DMS 273 treated with DMSO at 0.1 percent for 48 hours (cell line): ENCODE measurements around the gene ETS1.

Source experiments
- DNase-seq: peaks from one replicate; lab custom pipeline; 2025; lab: John Stamatoyannopoulos, UW

The ETS1 gene

DNA sequence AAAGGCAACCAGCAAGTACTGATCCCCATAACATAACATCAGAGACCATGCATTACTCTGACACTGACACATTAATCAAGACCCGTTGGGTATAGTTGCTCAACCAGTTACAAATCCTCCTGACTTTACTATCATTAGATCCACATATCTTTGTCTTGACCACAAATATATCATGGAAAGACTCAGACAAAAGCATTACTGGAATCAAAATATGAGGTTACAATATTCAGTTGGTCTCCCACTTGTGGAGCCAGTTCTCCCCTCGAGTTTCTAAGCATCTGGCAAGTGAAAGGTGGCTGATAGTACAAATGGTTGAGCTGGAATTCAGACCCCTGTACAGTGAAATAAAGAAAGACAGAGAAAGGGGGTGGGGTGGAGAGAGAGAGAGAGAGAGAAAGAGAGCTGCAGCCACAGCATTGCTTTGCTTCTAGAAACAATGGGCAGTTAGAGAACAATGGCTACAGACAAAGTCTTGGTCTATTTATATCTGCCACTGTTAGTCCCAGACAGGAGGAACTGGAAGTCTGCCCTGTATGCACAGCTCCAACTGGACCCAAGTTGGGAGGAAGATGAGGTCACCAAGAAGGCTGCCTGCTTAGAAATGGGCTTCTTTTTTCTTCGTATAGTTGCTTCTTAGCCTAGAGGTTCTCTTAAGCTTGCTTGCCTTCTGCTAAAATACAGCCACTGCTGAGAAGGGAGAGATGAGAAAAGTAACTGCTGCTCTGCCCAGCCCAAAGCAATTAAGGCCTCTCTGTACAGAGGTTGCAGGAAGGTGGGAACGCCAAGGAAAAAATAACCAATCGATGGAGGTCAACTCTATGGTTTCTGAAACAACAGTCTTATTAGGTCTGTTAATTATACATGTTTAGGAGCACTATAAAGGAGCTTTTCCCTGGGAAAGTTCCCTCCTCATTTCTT is 85.5 kb downstream of the ETS1 start:
- DNase-seq = no peak

DNA sequence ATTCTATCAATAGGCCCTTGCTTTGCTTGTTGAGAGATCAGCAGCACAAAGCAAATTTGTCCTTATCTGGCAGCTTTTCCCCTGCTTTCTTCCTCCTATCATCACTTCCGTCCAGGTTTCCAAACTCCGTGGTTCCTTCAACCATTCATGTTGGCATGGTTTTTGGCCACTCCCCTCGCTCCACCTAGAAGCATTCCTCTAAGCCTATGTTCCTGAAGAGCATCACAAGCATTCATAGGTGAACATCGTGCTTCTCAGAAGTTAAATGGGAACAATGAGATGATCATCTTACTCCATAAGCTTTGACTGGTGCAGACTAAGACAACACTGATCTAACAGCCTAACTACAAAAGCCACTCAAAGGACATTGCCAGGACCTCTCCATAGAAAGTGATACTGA is 86.3 kb downstream of the ETS1 start:
- DNase-seq = no peak

DNA sequence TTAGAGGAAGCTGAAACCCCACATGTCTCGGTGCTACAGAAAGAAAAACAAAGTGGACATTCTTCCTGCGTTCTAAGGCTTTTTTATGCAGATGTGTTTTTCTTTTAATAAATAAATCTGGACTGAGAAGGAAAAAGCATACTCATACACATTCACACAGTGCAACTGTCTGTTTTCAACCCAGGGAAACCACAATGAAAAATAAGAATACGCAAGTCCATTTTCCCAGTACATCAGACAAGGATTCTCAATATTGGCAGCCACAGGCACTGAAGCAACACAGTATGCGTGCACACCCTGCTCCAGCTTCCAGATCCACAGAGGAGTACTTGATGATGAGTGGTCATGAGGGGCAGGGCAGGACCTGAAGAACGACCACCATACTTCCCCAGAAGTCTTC is 86.9 kb downstream of the ETS1 start:
- no peak for DNase-seq

DNA sequence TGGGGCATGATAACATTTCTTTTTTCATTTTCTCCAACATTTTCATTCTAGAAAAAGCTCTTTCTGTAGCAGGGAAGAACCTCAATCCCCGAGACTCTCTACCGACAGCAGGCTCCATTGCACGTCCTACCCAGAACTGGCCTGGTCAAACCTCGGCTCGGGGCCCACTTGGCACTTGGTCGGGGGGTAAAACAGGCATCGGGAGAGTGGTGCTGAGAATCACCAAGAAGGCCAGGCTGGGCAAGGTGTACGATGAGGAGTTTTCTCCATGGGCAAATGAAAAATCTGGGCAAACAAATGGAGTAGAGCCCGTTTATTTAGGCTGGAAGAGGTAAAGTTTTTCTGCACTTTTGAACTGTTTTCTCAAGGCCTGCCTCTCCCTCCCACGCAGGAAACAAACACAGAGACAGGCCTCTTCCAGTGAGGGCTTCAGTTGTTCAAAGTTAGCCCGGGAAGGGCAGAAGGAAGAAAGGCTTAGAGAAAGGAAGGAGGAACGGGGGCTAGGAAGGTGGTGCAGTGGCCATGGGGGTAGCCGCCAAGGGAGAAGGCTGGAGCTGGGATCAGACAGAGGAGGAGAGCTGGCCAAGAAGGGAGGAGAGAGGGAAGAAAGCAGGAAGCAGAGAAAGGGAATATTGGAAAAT is 87.6 kb downstream of the ETS1 start:
- DNase-seq = no peak

DNA sequence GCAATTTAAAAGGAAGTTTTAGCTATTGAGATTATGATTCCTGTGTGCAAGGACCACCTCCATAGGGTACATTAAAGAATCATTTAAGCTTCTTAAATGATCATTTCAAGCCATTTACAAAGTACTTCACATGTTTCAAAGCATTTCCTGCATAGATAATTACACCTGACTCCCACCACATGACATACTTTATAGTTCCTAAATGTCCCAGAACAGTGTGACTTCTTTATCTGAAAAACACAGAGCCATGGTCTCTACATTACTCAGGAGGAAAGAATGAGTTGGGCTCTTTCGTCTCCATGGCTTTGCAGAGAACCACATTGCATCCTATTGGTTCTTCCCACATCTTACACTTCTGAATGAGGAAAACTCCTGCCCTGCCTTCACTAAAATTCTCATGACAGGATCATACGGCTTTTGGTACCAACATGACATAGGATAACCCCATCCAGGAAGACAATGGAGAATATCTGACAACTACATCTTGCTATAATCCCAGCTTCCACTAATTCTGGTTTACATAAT is 88.6 kb downstream of the ETS1 start:
- no peak for DNase-seq

DNA sequence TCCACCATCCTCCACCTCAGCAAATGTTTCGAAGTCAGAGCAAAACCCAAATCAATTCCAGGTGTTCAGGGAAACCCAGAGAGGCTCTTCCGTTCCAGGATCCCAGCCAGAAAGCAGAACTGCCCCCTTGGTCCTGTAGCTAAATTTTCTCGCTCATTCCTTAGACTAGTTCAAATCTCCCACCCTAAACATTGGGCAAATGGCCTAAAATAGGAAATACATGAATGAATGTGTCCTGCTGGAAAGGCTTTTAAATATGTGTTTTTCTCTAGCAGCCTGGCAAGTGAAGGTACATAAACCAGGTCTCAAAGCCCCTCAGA is 89.6 kb downstream of the ETS1 start:
- no peak for DNase-seq

DNA sequence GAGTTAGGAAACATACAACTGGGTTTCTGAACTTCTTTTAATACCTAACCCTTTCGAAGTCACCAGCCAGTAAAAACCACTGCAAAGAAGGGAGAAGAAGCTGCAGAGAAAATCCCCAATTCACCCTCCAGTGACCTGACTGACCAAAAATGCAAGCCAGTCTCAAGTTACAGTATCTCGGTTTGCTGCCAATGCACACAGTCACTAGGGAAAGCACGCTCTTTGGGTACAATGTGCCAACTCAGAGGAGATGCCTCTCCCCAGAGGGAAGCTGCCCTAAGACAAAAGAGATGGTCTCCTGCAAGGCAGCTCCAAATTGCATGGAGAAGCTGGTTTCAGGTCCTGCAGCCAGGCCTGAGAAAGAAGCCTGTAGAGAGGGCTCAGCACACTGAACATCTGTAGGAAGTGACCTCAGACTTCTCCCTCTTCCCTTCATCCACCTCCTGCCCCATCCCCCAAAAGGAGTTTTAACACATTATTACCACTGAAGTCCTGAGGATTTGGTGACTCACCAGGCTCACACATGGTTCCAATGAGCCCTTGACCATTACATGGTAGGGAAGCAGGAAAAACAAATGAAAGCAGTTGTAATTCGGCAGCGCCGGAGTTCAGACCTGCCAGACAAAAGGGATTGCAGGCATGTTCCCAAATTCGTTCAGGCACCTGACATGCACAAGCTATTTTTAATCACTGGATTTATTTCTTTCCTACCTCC is 90.1 kb downstream of the ETS1 start:
- no peak for DNase-seq

DNA sequence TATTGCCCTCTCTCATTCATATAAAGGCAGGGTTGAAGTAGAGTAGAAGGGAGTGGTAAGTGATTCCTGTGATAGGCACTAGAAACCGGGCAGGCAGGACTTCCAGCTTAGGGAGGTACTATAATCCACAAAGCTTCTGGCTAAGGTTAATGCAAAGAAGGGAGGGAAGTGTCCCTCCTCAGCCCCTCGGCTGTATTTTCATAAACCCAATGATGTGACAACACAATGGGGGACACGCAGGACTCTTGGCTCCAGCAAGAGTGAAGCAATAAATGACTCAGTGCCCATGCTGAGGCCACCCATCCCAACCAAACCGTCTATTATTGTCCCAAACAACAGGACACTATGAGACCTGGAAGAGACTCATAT is 90.7 kb downstream of the ETS1 start:
- no peak for DNase-seq

DNA sequence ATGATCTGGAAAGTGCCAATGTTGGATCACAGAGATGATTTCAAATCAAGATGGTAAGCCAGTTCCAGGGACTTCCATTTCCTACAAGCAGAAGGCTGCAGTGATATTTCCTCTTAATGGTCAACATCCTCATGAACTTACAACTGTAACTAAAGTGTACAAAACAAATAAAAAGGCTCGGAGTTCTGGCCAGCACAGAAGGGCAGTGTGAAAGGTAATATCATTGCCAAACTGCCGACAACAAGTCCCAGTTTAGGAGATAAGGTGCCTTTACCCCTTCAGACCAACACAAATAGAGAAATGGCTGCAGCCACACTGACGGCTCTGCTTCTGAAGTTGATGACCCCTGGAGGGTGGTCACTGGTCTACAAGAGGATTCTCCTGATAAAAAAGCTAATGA is 91.1 kb downstream of the ETS1 start:
- no peak for DNase-seq

DNA sequence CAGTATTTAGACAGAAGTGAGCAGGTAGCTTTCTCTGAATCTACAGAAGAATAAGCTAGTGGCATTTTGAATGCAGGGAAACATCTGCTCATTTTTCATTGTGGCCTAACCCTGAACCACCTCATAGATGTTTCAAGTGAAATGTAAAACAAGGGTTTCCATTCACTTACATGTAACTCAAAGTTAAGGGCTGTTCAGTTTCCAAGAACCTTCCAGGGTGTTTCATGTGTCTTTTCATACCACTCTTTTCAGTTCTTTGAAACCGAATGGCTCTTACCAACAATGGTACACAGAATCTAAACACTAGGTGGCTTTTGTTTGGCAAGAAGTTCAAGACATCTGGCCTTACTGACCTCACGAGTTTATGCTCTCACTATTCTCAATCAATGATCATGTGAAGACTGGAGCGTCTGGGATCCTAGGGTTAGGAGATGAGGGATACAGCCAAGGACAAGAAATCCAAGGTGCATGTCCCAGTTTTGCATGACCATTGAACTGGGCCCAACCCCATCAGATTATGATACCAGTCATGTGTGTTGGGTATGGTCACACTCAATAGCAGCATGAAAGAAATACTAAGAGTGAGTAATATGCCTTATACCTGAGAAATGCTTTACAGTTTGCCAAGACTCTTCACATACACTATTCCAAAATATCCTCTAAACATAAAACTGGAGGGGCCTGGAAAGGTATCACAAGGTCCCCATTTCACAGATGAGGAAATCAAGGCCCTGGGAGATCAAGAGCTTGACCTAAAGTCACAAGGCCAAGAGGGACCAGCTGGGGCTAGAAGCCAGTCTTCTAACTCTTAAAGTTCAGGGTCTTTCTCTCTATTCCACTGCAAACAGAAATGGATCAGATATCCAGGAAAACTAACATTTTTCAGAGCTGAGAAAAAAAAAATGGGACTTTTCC is 92.7 kb downstream of the ETS1 start:
- no peak for DNase-seq

DNA sequence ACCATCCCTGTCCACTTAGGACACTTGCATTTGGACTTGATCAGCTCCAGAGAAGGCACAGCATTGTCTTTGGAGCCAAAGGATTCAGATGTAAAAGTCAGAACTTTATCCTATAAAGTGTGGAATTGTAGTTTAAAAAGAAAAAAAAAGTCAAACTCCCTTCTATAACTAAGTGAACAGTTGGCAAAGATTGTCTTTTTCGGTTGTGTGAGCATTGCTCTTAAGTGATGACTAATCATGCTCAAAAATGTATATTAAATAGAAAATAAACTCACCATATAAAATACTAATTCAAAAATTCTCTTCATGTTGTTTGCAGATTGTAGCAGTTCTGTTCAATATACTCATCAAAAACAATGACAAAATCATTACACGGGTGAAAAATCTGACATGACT is 93.8 kb downstream of the ETS1 start:
- DNase-seq = no peak

DNA sequence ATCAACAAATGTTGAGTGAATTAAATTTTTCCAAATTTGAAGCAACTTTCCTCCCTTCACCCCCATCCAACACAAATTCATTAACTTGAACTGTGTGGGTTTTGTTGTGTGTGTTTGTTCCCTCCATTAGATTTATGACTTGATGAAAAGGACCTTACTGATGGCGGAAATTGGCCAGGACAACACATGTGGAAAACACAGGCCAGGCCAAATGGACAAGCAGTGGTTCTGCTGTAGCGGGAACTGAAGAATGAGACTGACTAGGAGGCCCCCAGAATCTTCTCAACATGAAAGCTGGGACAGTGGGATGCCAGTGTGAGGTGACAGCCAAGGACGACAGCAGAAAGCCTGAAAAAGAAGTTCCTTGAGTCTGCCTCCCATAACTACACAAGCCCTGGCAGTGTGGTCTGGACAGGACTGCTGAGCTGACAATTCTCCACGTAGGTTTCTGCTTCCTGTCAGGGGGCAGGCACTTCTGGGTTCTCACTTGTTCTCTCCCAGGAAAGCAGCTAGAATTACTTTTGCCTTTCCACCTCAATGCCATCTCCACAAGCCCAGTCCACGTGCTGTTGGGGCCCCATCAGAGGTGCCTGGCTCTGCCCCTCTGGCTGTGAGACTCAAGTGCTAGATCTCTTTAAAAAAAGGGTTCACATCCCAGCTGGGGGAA is 94.3 kb downstream of the ETS1 start:
- DNase-seq = no peak

DNA sequence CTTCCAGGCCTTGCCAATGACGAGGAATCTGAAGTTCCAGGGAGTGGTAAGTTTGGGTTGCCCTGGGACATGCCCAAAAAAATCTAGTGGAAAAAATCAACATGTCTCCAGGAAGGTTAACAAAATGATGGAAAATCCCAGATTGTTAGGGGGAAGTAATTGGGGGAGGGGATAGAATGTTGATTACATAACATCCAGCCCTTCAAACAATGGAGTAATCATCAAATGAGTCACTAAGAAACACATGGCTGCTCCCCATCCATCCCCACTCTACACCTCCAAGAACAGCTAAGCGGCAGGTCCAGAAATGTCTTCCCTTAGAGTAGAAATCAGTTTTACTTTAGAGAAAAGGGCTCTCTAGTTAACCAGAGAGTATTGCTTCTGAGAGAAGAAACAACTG is 94.9 kb downstream of the ETS1 start:
- no peak for DNase-seq

DNA sequence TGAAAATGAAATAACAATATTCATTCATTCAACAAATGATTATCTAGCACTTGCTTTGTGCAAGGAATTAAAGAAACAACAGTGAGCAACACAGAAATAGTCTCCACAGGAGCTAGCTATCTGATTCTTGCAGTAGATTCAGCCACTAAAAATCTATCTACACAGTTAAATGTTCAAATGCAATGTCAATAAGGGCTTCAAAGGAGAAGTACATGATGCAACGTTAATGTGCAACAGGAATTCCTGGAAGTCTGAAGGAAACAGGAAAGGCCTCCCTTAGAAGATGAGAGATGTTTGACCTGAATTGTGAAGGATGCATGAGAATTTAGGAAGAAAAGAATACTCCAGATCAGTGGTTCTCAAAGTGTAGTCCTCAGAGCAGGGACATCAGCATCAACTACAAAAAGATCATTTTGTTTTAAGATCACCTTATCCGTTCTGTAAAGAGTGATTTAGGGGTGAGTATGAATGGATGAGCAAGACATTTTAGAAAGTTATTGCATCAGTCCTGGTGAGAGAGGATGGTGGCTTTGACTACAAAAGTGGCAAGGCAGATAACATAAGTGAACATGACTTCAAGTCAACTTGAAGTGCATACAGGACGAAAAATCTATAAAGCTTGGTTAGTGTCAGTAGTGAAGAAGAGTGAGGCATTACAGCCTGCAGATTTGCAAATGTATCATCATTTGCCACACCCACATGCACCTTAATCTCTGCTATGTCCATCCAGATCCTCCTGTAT is 96.0 kb downstream of the ETS1 start:
- no peak for DNase-seq

DNA sequence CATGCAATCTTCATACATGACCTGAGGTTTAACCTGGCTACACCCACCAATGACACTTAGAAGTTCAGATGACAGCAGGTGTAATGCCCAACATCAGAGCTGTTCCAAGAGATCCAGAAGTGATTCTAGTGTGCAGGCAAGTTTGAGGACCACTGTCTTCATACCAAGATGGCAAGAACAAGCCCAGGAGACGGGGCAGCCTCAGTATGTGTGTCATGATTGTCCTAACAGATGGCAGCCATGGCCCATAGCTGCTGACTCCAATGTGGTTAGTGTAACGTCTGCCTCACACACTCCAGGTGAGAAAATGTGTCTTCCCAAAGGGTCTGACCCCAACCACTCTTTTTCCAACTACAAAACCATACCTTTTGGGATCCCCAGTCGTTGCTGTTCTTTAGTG is 97.3 kb downstream of the ETS1 start:
- no peak for DNase-seq

DNA sequence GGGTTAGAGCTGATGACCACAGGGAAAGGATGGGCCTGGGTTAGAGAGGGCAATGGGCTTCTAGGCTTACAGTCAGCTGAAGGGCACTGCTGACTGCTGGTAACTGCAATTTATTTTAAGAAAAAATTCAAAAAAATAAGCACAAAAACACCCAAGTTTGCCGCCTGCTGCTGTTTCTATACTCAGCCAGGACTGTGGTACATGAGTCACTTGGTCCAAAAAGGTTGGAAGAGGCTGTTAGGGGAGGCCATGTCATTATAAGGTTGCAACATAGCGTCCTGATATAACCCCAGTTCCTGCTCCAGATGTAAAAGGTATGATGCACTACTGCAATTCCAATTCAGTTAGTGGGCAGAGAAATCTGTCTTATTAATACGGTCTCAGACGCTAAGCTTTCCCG is 98.9 kb downstream of the ETS1 start:
- no peak for DNase-seq

DNA sequence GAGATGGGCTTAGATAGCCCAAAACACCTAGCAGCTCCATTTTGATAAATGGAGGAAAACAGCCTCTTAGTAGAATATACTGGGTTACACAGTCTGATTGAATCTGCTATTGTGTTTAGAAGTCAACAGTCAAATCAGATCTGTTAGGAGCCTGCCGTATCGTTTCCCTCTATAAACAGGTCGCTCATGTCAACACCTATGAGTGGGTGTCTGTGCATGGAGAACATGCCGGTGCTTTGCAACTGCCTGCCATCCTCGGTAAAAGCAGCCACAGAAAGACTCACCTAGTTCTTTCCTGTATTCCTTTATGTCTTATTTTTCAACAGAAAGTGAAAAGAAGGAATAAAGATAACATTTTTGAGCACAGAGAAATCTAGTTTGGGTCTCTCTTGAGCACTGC is 99.4 kb downstream of the ETS1 start:
- DNase-seq = no peak

DNA sequence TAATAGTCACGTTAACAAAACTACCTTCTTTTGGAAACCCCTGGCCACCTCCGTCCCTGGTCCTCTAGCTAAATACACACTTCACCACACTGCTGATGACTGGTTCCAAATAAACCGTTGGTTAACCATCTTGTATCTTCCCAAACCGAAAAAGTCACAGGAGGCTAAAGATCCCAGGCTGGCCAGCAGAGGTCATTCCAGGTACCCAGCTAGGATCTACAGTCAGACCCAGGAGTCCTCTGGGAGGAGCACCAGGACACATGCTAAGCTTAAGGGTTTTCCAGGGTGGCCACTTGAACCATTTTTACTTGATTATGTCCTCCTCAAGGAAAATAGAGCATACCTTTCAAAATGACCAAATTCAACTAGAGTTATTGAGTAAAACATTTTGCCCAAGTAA is 103.2 kb downstream of the ETS1 start:
- no peak for DNase-seq

DNA sequence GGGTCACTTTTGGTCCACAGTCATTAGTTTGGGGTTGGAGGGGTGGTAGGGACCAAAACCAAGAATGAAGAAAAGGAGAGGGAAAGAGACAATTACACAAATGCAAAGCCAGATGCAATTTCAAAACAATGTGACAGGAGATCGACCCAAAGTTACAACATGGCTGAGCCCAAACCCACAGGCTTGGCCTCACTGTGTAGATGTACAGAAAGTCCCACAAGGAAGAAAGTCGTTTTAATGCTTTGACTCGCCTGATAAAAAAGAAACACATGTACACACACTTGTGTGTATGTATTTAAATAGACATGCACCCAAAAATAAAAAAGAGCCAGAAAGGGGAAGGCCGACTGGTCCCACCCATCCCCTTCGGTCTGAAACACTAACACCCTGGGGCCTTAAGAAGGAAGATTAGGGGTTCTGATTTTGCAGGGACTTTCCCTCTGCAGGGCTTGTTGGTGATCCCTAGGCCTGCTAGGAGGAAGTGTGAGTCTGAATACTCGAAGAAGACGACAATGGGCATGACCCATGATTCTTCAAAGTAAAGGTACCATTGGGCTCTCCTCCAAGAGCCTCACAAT is 104.1 kb downstream of the ETS1 start:
- no peak for DNase-seq

DNA sequence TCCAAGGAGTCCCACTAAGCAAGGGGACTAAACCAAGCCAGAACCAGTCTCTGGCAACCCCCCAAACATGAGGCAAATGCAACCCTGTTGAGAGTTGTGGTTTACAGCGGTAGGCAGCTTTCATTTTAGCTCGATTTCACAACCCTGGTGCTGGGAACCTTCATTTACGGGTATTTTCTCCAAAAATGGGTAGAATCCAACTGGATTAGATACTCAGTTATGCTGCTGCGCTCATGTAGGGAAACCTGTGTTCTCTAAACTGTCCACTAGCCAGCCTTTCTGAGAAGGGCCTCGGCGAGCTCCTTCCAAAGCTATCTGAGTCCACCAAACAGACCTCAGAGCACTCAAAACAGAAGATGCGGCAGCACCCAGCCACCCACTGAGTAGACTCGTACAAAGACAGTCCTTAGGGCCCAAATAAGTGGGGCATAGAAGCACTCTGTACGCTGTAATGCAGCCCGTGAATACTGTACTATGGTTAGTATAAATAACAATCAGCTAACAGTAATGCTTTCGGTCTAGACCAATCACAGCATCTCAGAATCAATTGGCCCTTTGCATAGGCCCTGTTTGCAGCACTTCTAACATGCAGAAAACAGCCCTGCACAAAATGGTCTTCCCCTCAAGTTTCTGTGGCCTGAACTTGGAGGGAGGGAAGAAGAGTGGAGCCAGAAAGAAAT is 104.7 kb downstream of the ETS1 start:
- no peak for DNase-seq
